Erythroblast (primary cell): ENCODE measurements around the gene CNOT1.
"Not testable (repeated sequence)": the region's sequence is repeated elsewhere in the genome, so short reads cannot be mapped to it uniquely, and the experiment has no call there.

ENCODE experiments used
- DNase-seq, 2 experiments: peaks; one replicate each; lab custom pipeline; 2025; lab: John Stamatoyannopoulos, UW
- GATA1 ChIP-seq: IDR thresholded peaks from 2 replicates; pipeline ENCODE4 v1.6.1; 2011; ENCODE audit warnings: low read depth, mild to moderate bottlenecking, control low read depth, low read length, moderate library complexity
- POLR2A ChIP-seq: IDR thresholded peaks from 2 replicates; pipeline ENCODE4 v1.6.1; 2011; ENCODE audit warnings: mild to moderate bottlenecking, low read length

Gene CNOT1

DNA sequence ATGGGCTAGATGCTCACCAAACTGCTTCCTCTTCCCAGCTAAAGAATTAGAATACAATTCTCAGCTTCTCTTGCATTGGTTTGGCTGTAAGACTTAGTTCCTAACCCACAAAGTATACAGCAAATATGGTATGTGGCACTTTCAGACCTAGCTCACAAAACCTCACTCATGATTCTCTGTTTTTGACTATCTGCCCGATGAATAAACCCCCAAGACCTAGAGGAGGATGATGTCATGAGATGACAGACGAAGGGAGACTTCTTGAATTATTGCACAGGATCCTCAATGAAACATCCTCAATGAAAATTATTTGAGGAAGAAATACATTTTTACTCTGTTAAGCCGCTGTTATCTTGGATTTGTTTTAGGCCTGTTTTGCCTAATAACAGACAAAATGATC lies 14.3 kb downstream of the CNOT1 start:
- no peak for TF ChIP-seq GATA1
- no peak for TF ChIP-seq POLR2A
- no peak for DNase-seq

DNA sequence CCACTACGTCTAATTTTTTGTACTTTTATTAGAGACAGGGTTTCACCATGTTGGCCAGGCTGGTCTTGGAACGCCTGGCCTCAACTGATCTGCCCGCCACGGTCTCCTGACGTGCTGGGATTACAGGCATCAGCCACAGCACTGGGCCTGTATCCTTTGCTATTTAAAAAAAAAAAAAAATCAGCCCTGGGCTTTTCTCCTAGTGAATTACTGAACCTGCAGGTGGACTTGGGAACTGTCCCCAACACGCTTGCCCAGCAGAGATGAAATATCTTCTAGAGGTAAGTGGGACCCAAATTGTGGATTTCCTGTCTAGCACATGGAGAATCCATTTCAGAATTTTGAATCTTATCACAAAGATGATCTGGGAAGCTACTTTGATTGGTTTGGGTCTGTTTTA lies 14.8 kb downstream of the CNOT1 start:
- no peak for TF ChIP-seq GATA1
- no peak for TF ChIP-seq POLR2A
- DNase-seq = no peak

DNA sequence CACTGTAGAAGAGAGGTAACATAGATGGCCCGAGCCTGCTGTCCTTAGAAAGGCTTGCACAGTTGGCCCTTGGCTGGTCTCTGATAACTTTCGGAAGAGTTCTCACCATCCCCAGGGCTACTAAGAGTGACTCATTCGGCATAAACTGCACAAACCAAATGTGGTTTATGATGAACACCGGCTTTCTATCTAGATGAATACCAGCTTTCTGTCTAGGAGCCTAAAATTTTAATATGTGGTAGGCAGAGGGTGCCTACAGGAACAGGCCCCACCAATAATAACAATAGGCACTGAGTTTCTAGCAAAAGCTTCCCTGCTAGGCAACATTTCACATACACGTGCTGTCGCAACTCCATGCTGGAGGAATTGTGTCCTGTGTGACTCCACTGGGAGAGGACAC lies 15.4 kb downstream of the CNOT1 start:
- DNase-seq = no peak

DNA sequence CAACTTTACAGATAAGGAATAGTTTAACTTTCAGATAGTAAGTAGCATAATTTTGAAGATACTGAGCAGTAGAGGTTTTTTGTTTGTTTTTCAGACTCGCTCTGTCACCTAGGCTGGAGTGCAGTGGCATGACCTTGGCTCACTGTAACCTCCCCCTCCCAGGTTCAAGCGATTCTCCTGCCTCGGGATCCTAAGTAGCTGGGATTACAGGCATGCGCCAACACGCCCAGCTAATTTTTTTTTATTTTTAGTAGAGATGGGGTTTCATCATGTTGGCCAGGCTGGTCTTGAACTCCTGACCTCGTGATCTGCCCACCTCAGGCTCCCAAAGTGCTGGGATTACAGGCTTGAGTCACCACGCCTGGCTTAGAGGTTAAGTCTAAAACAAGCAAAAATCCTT lies 16.7 kb downstream of the CNOT1 start:
- DNase-seq = not testable (repeated sequence)

More for the DNA sequence above, 15.4 kb downstream of the CNOT1 start:
- no peak for TF ChIP-seq POLR2A
- no peak for TF ChIP-seq GATA1

DNA sequence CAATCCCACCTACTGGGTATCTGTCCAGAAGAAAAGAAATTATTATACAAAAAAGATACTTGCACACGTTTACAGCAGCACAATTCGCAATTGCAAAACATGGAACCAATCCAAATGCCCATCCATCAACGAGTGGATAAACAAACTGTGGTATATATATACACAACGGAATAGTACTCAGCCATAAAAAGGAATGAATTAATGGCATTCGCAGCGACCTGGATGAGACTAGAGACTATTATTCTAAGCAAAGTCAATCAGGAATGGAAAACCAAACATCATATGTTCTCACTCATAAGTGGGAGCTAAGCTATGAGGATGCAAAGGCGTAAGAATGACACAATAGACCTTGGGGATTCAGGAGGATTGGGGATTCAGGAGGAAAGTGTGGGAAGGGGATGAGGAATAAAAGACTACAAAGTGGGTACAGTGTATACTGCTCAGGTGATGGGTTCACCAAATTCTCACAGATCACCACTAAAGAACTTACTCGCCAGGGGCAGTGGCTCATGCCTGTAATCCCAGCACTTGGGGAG lies 21.0 kb downstream of the CNOT1 start:
- TF ChIP-seq GATA1 = no peak
- TF ChIP-seq POLR2A = no peak
- DNase-seq = no peak

DNA sequence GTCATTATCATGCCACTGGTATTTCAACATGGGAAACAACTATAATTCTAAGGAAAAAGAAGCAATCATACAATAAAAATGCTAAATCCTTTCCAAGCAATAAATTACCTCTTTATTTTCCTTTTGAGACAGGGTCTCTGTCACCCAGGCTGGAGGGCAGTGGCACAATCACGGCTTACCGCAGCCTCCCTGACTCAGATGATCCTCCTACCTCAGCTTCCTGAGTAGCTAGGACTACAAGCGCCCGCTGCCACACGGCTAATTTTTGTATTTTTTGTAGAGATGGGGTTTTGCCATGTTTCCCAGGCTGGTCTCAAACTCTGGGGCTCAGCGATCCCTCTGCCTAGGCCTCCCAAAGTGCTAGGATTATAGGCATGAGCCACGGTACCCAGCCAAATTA lies 24.1 kb downstream of the CNOT1 start:
- DNase-seq = no peak
- TF ChIP-seq GATA1 = no peak

DNA sequence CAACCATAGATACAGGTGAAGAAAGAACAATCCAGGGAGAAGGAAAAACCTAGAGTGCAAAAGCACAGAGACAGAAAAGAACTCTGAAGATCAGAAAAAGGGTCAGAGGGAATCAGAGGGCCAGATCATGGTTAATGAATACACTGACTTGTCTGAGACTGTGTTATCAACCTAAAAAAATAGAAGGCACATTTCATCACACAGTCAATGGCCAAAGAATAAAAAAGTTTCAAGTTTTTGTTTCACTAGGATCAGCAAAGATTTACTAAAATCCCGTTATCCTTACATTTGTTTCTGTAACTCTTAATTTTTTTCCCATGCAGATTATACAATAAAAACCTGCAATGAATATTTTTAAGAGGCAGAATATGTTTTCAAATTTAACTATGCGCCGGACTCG lies 38.5 kb downstream of the CNOT1 start:
- DNase-seq = no peak
- no peak for TF ChIP-seq POLR2A

DNA sequence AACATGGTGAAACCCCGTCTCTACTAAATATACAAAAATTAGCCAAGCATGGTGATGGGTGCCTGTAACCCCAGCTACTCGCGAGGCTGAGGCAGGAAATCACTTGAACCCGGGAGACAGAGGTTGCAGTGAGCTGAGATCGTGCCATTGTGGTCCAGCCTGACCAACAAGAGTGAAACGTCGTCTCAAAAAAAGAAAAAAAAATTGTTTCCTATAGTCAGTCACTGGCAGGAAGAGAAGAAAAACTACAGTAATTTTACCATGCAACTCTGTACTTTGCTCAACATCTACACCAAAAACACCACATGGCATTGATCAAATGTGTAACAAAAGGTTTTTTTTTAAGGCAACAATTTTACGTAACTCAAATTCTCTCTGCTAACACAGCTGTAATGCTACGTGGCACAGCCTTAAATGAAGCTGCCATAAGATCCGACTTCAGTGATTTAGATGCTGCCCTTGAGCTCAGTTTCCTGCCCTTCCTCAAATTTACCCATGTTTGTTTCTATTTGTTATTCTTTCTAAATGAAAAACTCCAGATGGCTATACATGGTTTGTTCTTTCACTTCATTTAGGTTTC lies 40.2 kb downstream of the CNOT1 start:
- TF ChIP-seq GATA1 (no peak), POLR2A (no peak)

DNA sequence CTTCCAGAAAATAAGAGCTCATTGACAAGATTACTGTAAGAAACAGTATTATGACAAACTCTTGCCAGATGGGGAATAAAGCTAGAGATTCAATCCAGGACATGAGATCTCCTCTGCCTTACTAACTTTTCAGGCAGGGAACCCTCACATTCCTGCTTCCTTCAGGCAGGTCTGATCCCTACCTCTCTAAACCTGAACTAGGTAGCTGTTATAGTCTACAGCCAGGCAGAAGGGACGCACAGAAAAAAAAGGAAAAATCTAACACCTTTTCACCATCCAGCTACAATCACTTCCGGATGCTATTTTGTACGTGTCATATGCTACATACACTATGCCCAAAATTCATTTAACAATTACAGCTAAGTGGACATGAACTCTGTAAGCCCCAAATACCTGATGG lies 41.2 kb downstream of the CNOT1 start:
- TF ChIP-seq POLR2A (no peak), GATA1 (no peak)
- no peak for DNase-seq

More for the DNA sequence above, 40.2 kb downstream of the CNOT1 start:
- no peak for DNase-seq

DNA sequence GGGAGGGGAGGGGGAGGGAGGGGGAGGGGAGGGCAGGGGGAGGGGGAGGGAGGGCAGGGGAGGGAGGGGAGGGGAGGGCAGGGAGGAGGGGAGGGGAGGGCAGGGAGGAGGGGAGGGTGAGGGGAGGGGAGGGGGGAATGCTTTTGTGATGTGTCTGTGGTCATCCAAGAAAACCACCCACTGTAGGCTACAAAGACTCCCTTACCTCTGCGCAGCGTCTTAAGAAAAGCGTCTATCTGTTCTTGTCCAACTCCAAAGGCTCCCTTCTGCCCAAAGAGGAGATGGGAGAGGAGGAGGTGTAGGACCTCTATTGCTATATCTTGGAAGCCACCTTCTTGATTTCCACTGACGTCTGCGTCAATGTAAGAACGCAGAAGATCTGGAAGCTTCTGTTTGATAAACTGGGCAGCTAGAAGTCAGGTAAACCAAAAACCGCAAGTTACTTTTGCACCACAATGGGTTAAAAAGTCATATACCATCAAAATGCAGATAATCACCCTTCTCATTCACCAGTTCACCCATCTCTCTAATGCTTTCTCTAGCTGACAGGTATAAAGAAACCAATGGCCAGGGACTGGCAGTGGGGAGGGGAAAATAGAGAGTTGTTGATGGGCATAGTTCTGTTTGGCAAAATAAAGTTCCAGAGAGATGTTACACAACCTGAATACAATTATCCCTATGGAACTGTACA lies 43.1 kb downstream of the CNOT1 start:
- TF ChIP-seq GATA1 (no peak), POLR2A (no peak)
- no peak for DNase-seq

DNA sequence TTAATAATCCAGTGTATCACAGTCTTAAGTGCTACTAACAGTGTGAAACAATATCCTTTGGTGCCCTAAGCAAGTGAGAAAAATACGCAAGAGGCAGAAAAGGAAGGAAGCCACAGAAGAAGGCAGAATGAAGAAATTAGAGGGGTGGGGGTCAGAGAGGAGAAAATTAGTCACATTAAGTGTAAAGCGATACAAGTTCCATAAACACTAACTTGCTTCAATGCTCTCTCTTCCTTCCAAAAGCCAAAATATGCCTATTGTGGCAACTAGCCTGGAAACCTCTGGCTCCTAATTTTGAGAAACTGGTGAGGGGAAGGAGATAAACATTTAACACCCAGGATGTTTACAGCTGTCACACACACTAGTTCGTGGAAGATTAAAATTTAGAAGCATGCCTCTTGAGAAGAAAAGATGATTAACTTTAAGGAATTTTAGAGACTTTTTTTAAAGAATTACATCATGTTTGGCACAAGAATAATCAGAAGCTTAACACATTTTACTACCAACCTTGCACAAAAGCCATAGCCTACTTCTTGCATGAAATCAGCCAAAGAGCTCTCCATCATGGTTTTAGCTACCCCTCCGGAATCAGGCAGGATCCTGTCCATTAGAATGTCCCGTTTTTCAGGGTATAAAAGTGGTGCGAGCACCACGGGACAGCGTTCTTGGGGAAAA lies 44.7 kb downstream of the CNOT1 start:
- TF ChIP-seq GATA1 (no peak), POLR2A (no peak)
- DNase-seq = no peak

DNA sequence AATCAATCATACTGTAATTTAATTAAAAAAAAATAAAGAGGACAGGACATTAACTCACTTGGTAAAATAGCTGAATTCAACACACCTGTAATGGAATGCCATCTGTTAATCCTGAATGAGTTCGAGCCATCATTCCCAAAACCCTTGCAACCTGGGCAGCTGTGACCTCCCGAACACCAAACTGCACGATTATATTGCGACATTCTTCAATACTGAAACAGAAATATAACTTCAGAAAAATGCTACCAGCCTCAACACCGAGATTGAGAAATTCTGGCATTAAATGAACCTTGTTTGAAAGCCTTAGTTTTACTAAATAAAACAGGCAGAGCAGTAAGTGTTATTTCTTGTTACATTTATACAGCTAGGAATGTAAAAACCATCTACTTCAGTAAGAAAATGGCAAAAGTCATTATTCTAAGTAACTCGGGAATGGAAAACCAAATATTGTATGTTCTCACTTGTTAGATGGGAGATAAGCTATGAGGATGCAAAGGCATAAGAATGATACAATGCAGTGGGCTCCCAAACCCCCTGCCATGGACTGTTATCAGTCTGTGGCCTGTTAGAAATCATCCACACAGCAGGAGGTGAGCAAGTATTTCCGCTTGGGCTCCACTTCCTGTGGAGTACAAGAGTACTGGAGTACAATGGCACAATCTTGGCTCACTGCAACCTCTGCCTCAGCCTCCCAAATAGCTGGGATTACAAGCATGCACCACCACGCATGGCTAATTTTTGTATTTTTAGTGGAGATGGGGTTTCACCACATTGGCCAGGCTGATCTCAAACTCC lies 46.5 kb downstream of the CNOT1 start:
- no peak for DNase-seq

DNA sequence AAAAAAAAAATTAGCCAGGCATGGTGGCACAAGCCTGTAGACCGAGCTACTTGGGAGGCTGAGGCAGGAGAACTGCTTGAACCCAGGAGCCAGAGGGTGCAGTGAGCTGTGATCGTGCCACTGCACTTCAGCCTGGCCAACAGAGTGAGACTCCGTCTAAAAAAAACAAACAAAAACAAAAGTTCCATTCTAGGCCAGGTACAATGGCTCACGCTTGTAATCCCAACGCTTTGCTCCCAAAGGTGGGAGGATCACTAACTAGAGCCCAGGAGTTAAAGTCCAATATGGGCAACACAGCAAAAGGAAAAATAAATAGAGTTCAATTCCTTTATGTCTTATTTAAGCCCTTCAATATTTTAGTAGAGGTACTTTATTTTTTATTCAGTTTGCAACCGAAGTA lies 47.5 kb downstream of the CNOT1 start:
- TF ChIP-seq GATA1 = no peak
- no peak for TF ChIP-seq POLR2A
- DNase-seq = no peak

More for the DNA sequence above, 46.5 kb downstream of the CNOT1 start:
- TF ChIP-seq POLR2A (no peak), GATA1 (no peak)

DNA sequence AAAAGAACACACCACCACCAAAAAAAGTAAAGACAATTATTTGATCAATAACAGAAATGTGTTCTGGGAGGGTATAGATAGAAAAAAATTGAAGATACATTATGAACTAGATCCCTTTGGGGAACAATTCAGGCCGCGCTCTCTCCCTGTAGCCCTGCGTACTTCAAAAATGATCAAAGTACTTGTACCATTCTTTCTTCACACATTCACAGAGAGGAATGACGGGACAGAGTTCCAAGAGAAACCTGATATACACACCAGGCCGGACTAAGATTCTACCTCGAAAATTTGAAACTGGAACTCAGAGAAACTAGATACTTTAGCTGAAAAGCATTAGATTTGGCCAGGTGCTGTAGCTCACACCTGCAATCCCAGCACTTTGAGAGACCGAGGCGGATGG lies 50.0 kb downstream of the CNOT1 start:
- TF ChIP-seq POLR2A = no peak
- no peak for TF ChIP-seq GATA1
- no peak for DNase-seq
